Tongue (tissue), 2 donors: ENCODE results near the gene TAF4B. TPM values are rescaled to one million over a fixed set of nuclear protein-coding genes. Genes with fewer than 3 reads are reported as not detected.
A peak's percentile ranks its signal among the peaks of the same experiment; 100 is the strongest.
"Not testable (repeated sequence)": the region's sequence is repeated elsewhere in the genome, so short reads cannot be mapped to it uniquely, and the experiment has no call there.

Experiments used
- DNase-seq: peaks from one replicate; pipeline ENCODE4 v3.0.0-alpha.2; 2015
- total RNA-seq: library from RNA; depleted of rRNA; stranded (reverse); fragments of >200 nt; gene quantifications from one replicate; pipeline ENCODE4 v1.2.3, GENCODE V29; 2014

TAF4B gene
- 5.3 TPM for total RNA-seq

- peak; percentile 97 for DNase-seq
These were observed at the start of gene TAF4B for GRCh38 chr18:26226229-26227050. TSS of gene TAF4B (plus strand) at chr18:26226445. CDS start at chr18:26226934, 489 bp downstream.

GRCh38 chr18:26181343-26181826 is 44.9 kb upstream of the TAF4B start:
- no peak for DNase-seq

GRCh38 chr18:26183395-26184112 is 42.7 kb upstream of the TAF4B start:
- no peak for DNase-seq

GRCh38 chr18:26185267-26185666 is 41.0 kb upstream of the TAF4B start:
- DNase-seq, result no peak

GRCh38 chr18:26190506-26190905 is 35.7 kb upstream of the TAF4B start:
- DNase-seq, result no peak

- DNase-seq, result no peak
These were observed 34.0 kb upstream of the TAF4B start for GRCh38 chr18:26192233-26192632.

GRCh38 chr18:26196605-26197004 is 29.6 kb upstream of the TAF4B start:
- no peak for DNase-seq

- not testable (repeated sequence) for DNase-seq
These were observed 24.2 kb upstream of the TAF4B start for GRCh38 chr18:26202001-26202400.

- DNase-seq, result no peak
These were observed 20.9 kb upstream of the TAF4B start for GRCh38 chr18:26205318-26205717.

- DNase-seq, result no peak
These were observed 19.8 kb upstream of the TAF4B start for GRCh38 chr18:26206488-26206887.

- DNase-seq, result no peak
These were observed 18.3 kb upstream of the TAF4B start for GRCh38 chr18:26207937-26208336.

- no peak for DNase-seq
These were observed 17.3 kb upstream of the TAF4B start for GRCh38 chr18:26208977-26209376.

- no peak for DNase-seq
These were observed 16.1 kb upstream of the TAF4B start for GRCh38 chr18:26210147-26210546.

- DNase-seq, result no peak
These were observed 10.8 kb upstream of the TAF4B start for GRCh38 chr18:26215247-26215970.

- no peak for DNase-seq
These were observed 1.1 kb upstream of the TAF4B start for GRCh38 chr18:26225022-26225693.

- DNase-seq, result no peak
These were observed 373 bp upstream of the TAF4B start for GRCh38 chr18:26225915-26226228.

GRCh38 chr18:26227051-26227670 is 916 bp downstream of the TAF4B start:
- peak; percentile 9 for DNase-seq

GRCh38 chr18:26228562-26229260 is 2.5 kb downstream of the TAF4B start:
- DNase-seq, result no peak

GRCh38 chr18:26230497-26230896 is 4.3 kb downstream of the TAF4B start:
- no peak for DNase-seq

- no peak for DNase-seq
These were observed 7.0 kb downstream of the TAF4B start for GRCh38 chr18:26233208-26233607.

GRCh38 chr18:26237363-26237762 is 11.1 kb downstream of the TAF4B start:
- not testable (repeated sequence) for DNase-seq
